Smooth muscle cell (in vitro differentiated cells): Measurements from ENCODE around the gene KMT5C. TPM values are rescaled to one million over a fixed set of nuclear protein-coding genes. Genes with fewer than 3 reads are reported as not detected.

Source experiments
- DNase-seq: peaks from one replicate; lab custom pipeline; 2025; ENCODE audit not compliant: unreplicated experiment; lab: John Stamatoyannopoulos, UW
- H2AFZ ChIP-seq: fragments of 200-600 bp; sonication (generic); 2 replicates; pipeline ENCODE4 v1.6.0; 2016; ENCODE audit warnings: antibody characterized with exemption, low read depth, mild to moderate bottlenecking
- H3F3A ChIP-seq: fragments of 200-600 bp; sonication (generic); 2 replicates; pipeline ENCODE4 v1.6.0; 2017; ENCODE audit warnings: antibody characterized with exemption, low read depth
- H3K27ac ChIP-seq: fragments of 200-600 bp; sonication (generic); 2 replicates; pipeline ENCODE4 v1.5.1; 2016; ENCODE audit warnings: low read depth, mild to moderate bottlenecking
- H3K27me3 ChIP-seq: fragments of 200-600 bp; sonication (generic); 2 replicates; pipeline ENCODE4 v1.6.1; 2016; ENCODE audit warnings: low read depth, mild to moderate bottlenecking
- H3K36me3 ChIP-seq: fragments of 200-600 bp; sonication (generic); 2 replicates; pipeline ENCODE4 v1.5.1; 2016; ENCODE audit warnings: low read depth
- H3K4me1 ChIP-seq: fragments of 200-600 bp; sonication (generic); 2 replicates; pipeline ENCODE4 v1.5.1; 2016; ENCODE audit warnings: low read depth
- H3K4me2 ChIP-seq: fragments of 200-600 bp; sonication (generic); 2 replicates; pipeline ENCODE4 v1.6.0; 2016; ENCODE audit warnings: mild to moderate bottlenecking
- H3K4me3 ChIP-seq: fragments of 200-600 bp; sonication (generic); 2 replicates; pipeline ENCODE4 v1.5.1; 2016; ENCODE audit warnings: mild to moderate bottlenecking
- H3K79me2 ChIP-seq: fragments of 200-600 bp; sonication (generic); 2 replicates; pipeline ENCODE4 v1.6.0; 2016; ENCODE audit warnings: low read depth, mild to moderate bottlenecking
- H3K9ac ChIP-seq: fragments of 200-600 bp; sonication (generic); 2 replicates; pipeline ENCODE4 v1.6.0; 2016; ENCODE audit warnings: low read depth
- H3K9me3 ChIP-seq: fragments of 200-600 bp; sonication (generic); replicated peaks from 2 replicates; pipeline ENCODE4 v1.5.1; 2016; ENCODE audit warnings: low read depth
- H4K20me1 ChIP-seq: fragments of 200-600 bp; sonication (generic); 2 replicates; pipeline ENCODE4 v1.6.0; 2016; ENCODE audit warnings: low read depth
- WGBS: methylation state at CpG from one replicate; pipeline ENCODE4 v1.1.7; 2016; ENCODE audit warnings: low lambda C conversion rate; 5-methylcytosine and 5-hydroxymethylcytosine counted together
- polyA plus RNA-seq: library from polyadenylated mRNA; unstranded; fragments of >200 nt; fragmentation: Nextera tagmentation; extraction: Ambion mirVana; gene quantifications from 2 replicates; pipeline ENCODE4 v1.2.1, GENCODE V29; 2016
- total RNA-seq: library from RNA; depleted of rRNA; stranded (reverse); fragments of >200 nt; gene quantifications from 2 replicates; pipeline ENCODE4 v1.2.3, GENCODE V29; 2014
- TF ChIP-seq, protein P1 (sequence below): fragments of 200-600 bp; sonication (generic); IDR thresholded peaks from 2 replicates; pipeline ENCODE4 v1.5.1; 2017; ENCODE audit warnings: borderline replicate concordance, mild to moderate bottlenecking, antibody characterized with exemption; ENCODE audit not compliant: insufficient read depth, poor library complexity, severe bottlenecking

The KMT5C gene
- total and polyA plus RNA-seq, 2 experiments from 2014 or later: 23.2 to 26.1 TPM

DNA sequence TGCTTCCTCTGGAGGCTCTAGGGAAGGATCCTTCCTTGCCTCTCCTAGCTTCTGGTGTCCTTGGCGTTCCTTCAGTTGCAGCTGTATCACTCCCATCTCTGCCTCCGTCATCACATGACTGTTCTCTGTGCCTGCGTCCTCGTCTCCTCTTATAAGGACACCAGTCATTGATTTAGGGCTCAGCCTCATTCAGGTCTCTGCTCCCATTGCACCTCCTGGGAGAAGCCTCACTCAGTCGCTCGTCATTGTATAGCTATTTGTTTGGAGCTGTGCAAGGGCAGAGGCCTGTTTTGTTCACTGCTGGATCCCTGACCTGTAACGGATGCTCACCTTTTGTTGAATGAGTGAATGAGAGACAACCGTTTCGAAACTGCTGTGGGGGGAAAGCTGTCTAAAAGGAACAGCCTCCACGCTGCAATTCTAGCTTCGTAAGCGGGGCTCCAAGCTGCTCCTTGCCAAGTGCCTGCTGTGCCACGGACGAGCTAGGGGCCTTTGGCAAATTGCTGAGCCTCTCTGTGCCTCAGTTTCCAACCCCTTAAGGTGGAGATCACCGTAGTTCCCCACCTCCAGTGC lies 38.7 kb upstream of the KMT5C start:
- Histone ChIP-seq H4K20me1 (no peaks in the 10 kb centered on the region), H3K27ac (no peak overlapping the region), H3K4me1 (peaks cover 9% of the 10 kb centered on the region), H3K4me2 (no peak overlapping the region), H3K27me3 (no peaks in the 10 kb centered on the region), H3K9ac (no peak overlapping the region), H2AFZ (no peak overlapping the region), H3K4me3 (no peak overlapping the region), H3K9me3 (no peaks in the 10 kb centered on the region), H3K79me2 (no peaks in the 10 kb centered on the region), H3F3A (no peaks in the 10 kb centered on the region), H3K36me3 (no peaks in the 10 kb centered on the region)
- TF ChIP-seq, protein P1, sequence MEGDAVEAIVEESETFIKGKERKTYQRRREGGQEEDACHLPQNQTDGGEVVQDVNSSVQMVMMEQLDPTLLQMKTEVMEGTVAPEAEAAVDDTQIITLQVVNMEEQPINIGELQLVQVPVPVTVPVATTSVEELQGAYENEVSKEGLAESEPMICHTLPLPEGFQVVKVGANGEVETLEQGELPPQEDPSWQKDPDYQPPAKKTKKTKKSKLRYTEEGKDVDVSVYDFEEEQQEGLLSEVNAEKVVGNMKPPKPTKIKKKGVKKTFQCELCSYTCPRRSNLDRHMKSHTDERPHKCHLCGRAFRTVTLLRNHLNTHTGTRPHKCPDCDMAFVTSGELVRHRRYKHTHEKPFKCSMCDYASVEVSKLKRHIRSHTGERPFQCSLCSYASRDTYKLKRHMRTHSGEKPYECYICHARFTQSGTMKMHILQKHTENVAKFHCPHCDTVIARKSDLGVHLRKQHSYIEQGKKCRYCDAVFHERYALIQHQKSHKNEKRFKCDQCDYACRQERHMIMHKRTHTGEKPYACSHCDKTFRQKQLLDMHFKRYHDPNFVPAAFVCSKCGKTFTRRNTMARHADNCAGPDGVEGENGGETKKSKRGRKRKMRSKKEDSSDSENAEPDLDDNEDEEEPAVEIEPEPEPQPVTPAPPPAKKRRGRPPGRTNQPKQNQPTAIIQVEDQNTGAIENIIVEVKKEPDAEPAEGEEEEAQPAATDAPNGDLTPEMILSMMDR: no peak
- no peak for DNase-seq
- WGBS: 88% methylated on average over 15 of the region's 15 CpGs

DNA sequence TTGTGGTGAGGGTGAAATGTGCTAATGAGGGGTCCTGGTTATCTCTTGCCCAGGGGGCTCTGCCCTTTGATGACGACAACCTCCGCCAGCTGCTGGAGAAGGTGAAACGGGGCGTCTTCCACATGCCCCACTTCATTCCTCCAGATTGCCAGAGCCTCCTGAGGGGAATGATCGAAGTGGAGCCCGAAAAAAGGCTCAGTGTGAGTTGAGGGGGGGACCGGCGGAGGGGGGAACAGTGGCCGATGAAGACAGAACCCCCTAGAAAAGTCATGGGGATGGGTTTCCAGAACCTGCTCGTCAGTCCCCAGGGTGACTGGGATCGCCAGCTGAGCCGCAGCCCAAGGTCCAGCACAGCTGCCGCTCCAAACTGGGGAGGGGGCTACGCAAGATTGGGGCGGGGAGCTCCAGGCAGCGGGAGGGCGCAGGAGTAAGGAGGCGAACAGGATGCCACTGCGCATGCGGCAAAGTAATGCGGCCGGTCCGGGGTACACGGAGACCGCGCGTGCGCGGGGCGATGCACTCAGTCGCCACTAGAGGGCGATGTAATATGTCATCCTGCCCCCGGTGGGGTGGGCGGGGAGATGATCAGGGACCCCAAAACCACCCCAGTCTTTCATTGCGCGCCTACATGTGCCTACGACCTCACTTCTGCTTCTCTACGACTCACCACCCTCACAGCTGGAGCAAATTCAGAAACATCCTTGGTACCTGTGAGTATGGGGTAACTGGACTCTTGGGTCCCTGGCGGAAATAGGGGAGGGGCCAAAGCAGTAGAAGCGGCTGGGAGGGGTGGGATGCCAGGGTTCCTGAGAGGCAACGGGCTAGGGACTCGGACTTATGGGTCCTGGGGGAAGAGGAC lies 38.0 kb upstream of the KMT5C start:
- no peaks in the 10 kb centered on the region for H3K9me3 ChIP-seq
- no peaks in the 10 kb centered on the region for H3K36me3 ChIP-seq
- no peaks in the 10 kb centered on the region for H3K27me3 ChIP-seq
- TF ChIP-seq, protein P1: peak; percentile 93
- H3K4me1 ChIP-seq: peaks cover 9% of the 10 kb centered on the region
- 27% methylated on average over 40 of the region's 42 CpGs for WGBS
- peak overlapping the region; percentile 39 for H3K4me3 ChIP-seq
- no peaks in the 10 kb centered on the region for H4K20me1 ChIP-seq
- no peaks in the 10 kb centered on the region for H3K79me2 ChIP-seq
- H3F3A ChIP-seq: no peaks in the 10 kb centered on the region
- DNase-seq: peak; percentile 82
- H3K27ac ChIP-seq: no peak overlapping the region
- peak overlapping the region; percentile 39 for H2AFZ ChIP-seq
- peak overlapping the region; percentile 86 for H3K4me2 ChIP-seq
- H3K9ac ChIP-seq: no peak overlapping the region

DNA sequence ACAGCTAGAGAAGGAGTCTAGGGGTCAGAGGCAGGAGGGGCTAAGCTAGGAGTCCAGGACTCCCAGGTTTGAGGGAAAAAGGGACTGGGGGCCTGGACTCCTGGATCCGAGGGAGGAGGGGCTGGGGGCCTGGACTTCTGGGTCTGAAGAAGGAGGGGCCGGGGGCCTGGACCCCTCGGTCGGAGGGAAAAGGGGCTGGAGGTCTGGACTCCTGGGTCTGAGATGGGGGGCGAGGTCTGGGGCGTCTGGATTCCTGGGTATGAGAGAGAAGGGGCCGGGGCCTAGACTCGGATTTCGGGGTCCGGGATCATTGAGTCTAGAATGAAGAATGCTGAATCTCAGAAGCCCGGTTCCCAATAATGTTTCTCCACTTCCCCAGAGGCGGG lies 37.4 kb upstream of the KMT5C start:
- H3K4me3 ChIP-seq: no peak overlapping the region
- no peaks in the 10 kb centered on the region for H3K27me3 ChIP-seq
- H3K27ac ChIP-seq: no peak overlapping the region
- no peak overlapping the region for H3K9ac ChIP-seq
- H3K9me3 ChIP-seq: no peaks in the 10 kb centered on the region
- no peak overlapping the region for H3K4me2 ChIP-seq
- TF ChIP-seq, protein P1: no peak
- no peaks in the 10 kb centered on the region for H3F3A ChIP-seq
- H3K36me3 ChIP-seq: no peaks in the 10 kb centered on the region
- H3K4me1 ChIP-seq: peaks cover 9% of the 10 kb centered on the region
- H3K79me2 ChIP-seq: no peaks in the 10 kb centered on the region
- whole genome bisulfite sequencing: 88% methylated on average over 12 of the region's 12 CpGs
- no peak for DNase-seq
- no peak overlapping the region for H2AFZ ChIP-seq
- no peaks in the 10 kb centered on the region for H4K20me1 ChIP-seq
